ENCODE results near the gene NCKAP5L.
A peak's percentile ranks its signal among the peaks of the same experiment; 100 is the strongest.
"Not testable (repeated sequence)": the region's sequence is repeated elsewhere in the genome, so short reads cannot be mapped to it uniquely, and the experiment has no call there.

NCKAP5L gene

DNA sequence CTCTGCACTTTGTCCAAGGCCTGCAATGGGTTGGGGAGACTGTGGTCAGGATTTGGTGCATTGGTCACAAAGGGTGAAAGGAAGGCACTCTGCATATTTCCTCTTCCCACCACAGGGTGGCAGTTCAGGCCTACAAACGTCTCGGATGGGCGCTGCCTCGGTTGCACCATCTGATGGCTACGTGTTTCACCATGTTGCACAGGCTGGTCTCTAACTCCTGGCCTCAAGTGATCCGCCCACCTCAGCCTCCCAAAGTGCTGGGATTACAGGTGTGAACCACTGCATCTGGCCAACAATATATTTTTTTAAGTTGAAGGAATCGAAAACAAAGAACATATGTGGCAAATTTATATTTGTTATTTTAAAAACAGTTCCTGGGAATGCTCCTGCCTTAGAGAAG is 51.8 kb downstream of the NCKAP5L start (continued):
- TF ChIP-seq BACH2 (CRISPR knock-in tag; IDR thresholded peaks at IDR 0.05; ENCODE audit: borderline replicate concordance), result no peak

DNA sequence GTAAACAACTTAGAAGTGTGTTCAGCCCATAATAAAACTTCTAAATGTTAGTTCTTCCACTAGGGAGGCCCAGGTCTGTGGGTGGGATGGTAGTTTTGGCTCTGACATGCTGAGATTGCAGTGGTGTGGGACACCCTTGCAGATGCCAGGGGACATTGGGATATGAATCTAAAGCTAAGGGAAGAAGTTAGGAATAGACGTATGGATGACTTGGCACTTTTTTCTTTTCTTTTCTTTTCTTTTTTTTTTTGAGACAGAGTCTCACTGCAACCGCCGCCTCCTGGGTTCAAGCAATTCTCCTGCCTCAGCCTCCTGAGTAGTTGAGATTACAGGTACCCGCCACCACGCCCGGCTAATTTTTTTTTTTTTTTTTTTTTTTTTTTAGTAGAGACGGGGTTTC is 55.1 kb downstream of the NCKAP5L start:
- ATAC-seq, result not testable (repeated sequence)

DNA sequence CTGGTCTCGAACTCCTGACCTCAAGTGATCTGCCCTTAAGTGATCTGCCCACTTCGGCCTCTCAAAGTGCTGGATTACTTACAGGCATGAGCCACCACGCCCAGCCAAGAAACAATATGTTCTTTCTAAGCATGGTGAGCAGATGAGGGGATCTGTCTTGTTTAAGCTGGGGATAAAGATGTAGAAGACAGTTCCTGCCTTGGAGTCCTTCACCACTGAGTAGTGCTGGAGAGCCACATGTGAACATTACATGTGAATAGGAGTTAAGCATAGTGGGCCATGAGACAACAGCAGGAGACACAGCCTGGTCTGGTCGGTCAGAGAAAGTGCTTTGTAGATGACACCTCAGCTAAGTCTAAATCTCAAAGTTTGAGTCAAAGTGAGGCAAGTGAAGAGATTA is 60.9 kb downstream of the NCKAP5L start:
- ATAC-seq, result peak; percentile 48
- TF ChIP-seq ARNTL (CRISPR knock-in tag; IDR thresholded peaks at IDR 0.05; ENCODE audit: borderline replicate concordance, low read depth) (no peak), CSDC2 (CRISPR knock-in tag; IDR thresholded peaks at IDR 0.05) (no peak), ZFP30 (CRISPR knock-in tag; IDR thresholded peaks at IDR 0.05) (no peak), TOX (CRISPR knock-in tag; IDR thresholded peaks at IDR 0.05; ENCODE audit: borderline replicate concordance) (no peak), PPARA (CRISPR knock-in tag; IDR thresholded peaks at IDR 0.05; ENCODE audit: borderline replicate concordance) (no peak), SNAI2 (CRISPR knock-in tag; IDR thresholded peaks at IDR 0.05) (no peak), BACH2 (CRISPR knock-in tag; IDR thresholded peaks at IDR 0.05; ENCODE audit: borderline replicate concordance) (no peak), ZC3H10 (CRISPR knock-in tag; IDR thresholded peaks at IDR 0.05) (no peak)
- TF ChIP-seq, protein P1, sequence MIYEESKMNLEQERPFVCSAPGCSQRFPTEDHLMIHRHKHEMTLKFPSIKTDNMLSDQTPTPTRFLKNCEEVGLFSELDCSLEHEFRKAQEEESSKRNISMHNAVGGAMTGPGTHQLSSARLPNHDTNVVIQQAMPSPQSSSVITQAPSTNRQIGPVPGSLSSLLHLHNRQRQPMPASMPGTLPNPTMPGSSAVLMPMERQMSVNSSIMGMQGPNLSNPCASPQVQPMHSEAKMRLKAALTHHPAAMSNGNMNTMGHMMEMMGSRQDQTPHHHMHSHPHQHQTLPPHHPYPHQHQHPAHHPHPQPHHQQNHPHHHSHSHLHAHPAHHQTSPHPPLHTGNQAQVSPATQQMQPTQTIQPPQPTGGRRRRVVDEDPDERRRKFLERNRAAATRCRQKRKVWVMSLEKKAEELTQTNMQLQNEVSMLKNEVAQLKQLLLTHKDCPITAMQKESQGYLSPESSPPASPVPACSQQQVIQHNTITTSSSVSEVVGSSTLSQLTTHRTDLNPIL (CRISPR knock-in tag; IDR thresholded peaks at IDR 0.05; ENCODE audit: low read depth), result no peak

DNA sequence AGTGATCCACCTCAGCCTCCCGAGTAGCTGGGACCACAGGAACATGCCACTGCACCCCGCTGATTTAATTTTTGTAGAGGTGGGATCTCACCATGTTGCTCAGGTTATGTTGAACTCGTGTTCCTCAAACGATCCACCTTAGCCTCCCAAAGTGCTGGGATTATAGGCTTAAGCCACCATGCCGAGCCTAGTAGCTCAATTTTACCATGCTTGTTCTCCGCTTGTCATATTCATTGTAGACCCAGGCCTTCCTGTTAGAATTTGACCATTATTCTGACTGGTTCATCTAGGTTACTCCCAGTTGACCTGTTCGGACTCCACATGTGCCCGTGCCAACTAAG is 62.1 kb downstream of the NCKAP5L start:
- no peak; the same call in 2 of the 3 replicates for ATAC-seq
- no peak for TF ChIP-seq ZFP30 (CRISPR knock-in tag; IDR thresholded peaks at IDR 0.05)
- no peak for TF ChIP-seq TCF4 (CRISPR knock-in tag; IDR thresholded peaks at IDR 0.05; ENCODE audit: borderline replicate concordance)
- TF ChIP-seq, protein P2, sequence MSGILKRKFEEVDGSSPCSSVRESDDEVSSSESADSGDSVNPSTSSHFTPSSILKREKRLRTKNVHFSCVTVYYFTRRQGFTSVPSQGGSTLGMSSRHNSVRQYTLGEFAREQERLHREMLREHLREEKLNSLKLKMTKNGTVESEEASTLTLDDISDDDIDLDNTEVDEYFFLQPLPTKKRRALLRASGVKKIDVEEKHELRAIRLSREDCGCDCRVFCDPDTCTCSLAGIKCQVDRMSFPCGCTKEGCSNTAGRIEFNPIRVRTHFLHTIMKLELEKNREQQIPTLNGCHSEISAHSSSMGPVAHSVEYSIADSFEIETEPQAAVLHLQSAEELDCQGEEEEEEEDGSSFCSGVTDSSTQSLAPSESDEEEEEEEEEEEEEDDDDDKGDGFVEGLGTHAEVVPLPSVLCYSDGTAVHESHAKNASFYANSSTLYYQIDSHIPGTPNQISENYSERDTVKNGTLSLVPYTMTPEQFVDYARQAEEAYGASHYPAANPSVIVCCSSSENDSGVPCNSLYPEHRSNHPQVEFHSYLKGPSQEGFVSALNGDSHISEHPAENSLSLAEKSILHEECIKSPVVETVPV (CRISPR knock-in tag; IDR thresholded peaks at IDR 0.05), result no peak
- TF ChIP-seq, protein P3, sequence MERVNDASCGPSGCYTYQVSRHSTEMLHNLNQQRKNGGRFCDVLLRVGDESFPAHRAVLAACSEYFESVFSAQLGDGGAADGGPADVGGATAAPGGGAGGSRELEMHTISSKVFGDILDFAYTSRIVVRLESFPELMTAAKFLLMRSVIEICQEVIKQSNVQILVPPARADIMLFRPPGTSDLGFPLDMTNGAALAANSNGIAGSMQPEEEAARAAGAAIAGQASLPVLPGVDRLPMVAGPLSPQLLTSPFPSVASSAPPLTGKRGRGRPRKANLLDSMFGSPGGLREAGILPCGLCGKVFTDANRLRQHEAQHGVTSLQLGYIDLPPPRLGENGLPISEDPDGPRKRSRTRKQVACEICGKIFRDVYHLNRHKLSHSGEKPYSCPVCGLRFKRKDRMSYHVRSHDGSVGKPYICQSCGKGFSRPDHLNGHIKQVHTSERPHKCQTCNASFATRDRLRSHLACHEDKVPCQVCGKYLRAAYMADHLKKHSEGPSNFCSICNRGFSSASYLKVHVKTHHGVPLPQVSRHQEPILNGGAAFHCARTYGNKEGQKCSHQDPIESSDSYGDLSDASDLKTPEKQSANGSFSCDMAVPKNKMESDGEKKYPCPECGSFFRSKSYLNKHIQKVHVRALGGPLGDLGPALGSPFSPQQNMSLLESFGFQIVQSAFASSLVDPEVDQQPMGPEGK (CRISPR knock-in tag; IDR thresholded peaks at IDR 0.05; ENCODE audit: borderline replicate concordance), result no peak
- no peak for TF ChIP-seq TOX (CRISPR knock-in tag; IDR thresholded peaks at IDR 0.05; ENCODE audit: borderline replicate concordance)
- no peak for TF ChIP-seq CSDC2 (CRISPR knock-in tag; IDR thresholded peaks at IDR 0.05)
- no peak for TF ChIP-seq ISL1 (CRISPR knock-in tag; IDR thresholded peaks at IDR 0.05)
- no peak for TF ChIP-seq BACH2 (CRISPR knock-in tag; IDR thresholded peaks at IDR 0.05; ENCODE audit: borderline replicate concordance)
- no peak for TF ChIP-seq ESRRG (CRISPR knock-in tag; IDR thresholded peaks at IDR 0.05)
- TF ChIP-seq ZFP3 (CRISPR knock-in tag; IDR thresholded peaks at IDR 0.05), result no peak

DNA sequence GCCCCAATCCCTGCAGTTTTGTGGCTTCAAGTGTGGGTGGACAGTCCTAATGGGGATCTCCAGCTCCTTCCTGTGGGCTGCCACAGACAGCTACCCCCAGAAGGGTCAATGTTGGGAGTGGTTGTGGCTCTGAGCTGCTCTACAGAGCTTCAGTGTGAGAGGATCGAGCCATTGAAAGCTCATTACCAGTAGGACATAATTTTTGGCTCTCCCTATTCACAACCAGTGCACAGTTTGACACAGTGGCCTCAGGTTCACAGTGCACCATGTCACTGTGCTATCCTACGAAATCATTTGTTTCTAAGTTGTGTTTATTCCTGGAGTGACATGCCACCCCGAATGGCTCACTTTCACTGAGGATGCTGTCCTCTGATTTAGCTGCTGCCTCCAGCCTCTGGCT is 64.1 kb downstream of the NCKAP5L start:
- TF ChIP-seq, protein P1 (CRISPR knock-in tag; IDR thresholded peaks at IDR 0.05; ENCODE audit: low read depth), result no peak
- TF ChIP-seq, protein P2 (CRISPR knock-in tag; IDR thresholded peaks at IDR 0.05), result no peak
- TF ChIP-seq ZNF8 (CRISPR knock-in tag; IDR thresholded peaks at IDR 0.05) (no peak), CSDC2 (CRISPR knock-in tag; IDR thresholded peaks at IDR 0.05) (no peak), ZFP30 (CRISPR knock-in tag; IDR thresholded peaks at IDR 0.05) (no peak), PPARA (CRISPR knock-in tag; IDR thresholded peaks at IDR 0.05; ENCODE audit: borderline replicate concordance) (no peak), TCF4 (CRISPR knock-in tag; IDR thresholded peaks at IDR 0.05; ENCODE audit: borderline replicate concordance) (no peak)
- TF ChIP-seq, protein P4, sequence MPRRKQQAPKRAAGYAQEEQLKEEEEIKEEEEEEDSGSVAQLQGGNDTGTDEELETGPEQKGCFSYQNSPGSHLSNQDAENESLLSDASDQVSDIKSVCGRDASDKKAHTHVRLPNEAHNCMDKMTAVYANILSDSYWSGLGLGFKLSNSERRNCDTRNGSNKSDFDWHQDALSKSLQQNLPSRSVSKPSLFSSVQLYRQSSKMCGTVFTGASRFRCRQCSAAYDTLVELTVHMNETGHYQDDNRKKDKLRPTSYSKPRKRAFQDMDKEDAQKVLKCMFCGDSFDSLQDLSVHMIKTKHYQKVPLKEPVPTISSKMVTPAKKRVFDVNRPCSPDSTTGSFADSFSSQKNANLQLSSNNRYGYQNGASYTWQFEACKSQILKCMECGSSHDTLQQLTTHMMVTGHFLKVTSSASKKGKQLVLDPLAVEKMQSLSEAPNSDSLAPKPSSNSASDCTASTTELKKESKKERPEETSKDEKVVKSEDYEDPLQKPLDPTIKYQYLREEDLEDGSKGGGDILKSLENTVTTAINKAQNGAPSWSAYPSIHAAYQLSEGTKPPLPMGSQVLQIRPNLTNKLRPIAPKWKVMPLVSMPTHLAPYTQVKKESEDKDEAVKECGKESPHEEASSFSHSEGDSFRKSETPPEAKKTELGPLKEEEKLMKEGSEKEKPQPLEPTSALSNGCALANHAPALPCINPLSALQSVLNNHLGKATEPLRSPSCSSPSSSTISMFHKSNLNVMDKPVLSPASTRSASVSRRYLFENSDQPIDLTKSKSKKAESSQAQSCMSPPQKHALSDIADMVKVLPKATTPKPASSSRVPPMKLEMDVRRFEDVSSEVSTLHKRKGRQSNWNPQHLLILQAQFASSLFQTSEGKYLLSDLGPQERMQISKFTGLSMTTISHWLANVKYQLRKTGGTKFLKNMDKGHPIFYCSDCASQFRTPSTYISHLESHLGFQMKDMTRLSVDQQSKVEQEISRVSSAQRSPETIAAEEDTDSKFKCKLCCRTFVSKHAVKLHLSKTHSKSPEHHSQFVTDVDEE (CRISPR knock-in tag; IDR thresholded peaks at IDR 0.05), result no peak
- no peak for ATAC-seq
